AG08396 (cell line): ENCODE data around the gene PTDSS2.

ENCODE experiments used
- DNase-seq: peaks from one replicate; pipeline ENCODE4 v3.0.0; 2012; ENCODE audit warnings: low spot score, mixed read lengths

Gene PTDSS2

GRCh38 chr11:469684-470560 lies 19.8 kb downstream of the PTDSS2 start:
- DNase-seq = peak; percentile 94

DNA sequence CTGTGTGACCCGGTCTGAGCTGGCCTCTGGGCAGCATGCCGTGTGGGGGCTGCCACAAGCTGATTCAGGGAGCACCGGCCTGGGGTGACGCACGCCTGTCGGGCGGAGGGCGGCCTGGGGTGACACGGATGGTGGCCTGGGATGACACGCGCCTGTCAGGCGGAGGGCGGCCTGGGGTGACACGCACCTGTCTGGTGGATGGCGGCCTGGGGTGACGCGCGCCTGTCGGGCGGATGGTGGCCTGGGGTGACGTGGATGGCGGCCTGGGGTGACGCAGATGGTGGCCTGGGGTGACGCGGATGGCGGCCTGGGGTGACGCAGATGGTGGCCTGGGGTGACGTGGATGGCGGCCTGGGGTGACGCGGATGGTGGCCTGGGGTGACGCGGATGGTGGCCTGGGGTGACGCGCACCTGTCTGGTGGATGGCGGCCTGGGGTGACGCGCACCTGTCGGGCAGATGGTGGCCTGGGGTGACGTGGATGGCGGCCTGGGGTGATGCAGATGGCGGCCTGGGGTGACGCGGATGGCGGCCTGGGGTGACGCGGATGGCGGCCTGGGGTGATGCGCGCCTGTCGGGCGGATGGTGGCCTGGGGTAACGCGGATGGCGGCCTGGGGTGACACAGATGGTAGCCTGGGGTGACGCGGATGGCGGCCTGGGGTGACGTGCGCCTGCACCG lies 21.5 kb downstream of the PTDSS2 start:
- DNase-seq = no peak

- DNase-seq = no peak
These were observed 22.2 kb downstream of the PTDSS2 start for GRCh38 chr11:472272-472671.

GRCh38 chr11:472816-473215 lies 22.7 kb downstream of the PTDSS2 start:
- no peak for DNase-seq

DNA sequence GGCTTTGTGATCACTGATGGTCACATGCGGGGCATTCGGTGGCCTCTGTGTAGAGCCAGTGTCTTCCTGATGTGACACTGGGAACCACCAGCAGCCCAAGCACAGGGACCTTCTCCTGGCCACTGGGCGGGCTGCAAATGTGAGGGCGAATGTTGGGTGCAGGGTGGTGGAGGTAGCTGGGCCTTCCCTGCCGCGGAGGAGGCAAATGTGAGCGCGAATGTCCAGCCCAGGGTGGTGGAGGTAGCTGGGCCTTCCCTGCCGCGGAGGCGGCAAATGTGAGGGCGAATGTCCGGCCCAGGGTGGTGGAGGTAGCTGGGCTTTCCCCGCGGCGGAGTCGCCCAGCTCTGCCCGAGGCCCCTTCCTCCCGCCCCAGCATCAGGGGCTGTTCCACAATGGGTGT lies 23.3 kb downstream of the PTDSS2 start:
- DNase-seq = no peak

- DNase-seq = no peak
These were observed 24.1 kb downstream of the PTDSS2 start for GRCh38 chr11:473962-474785.

DNA sequence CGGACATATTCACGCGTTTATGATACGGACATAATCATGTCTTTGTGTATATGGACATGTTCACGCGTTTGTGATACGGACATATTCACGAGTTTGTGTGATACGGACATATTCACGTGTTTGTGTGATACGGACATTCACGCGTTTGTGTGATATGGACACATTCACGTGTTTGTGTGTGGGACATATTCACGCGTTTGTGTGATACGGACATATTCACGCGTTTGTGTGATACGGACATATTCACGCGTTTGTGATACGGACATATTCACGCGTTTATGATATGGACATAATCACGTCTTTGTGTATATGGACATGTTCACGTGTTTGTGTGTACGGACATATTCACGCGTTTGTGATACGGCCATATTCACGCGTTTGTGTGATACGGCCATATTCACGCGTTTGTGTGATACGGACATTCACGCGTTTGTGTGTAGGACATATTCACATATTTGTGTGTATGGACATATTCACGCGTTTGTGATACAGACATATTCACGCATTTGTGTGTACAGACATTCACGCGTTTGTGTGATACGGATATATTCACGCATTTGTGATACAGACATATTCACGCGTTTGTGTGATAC lies 24.9 kb downstream of the PTDSS2 start:
- DNase-seq = no peak

DNA sequence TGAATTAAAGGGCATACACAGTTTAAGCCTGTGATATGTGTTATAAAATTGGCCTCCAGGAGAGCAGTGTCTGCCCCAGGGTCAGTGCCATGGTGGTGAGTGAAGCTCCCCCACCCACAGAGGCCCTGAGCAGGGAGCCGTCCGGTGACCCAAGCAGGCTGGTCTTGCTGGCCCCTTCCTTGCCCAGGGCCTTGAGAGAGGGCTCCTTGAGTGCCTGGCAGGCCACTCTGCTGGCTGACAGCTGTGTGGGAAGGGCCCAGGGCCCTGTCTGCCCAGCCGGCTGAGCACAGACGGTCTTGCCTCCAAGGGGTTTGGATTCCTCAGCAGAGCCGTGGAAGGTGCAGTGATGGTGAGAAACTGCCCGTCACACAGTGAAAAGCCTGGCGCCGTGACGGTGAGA lies 25.9 kb downstream of the PTDSS2 start:
- no peak for DNase-seq

DNA sequence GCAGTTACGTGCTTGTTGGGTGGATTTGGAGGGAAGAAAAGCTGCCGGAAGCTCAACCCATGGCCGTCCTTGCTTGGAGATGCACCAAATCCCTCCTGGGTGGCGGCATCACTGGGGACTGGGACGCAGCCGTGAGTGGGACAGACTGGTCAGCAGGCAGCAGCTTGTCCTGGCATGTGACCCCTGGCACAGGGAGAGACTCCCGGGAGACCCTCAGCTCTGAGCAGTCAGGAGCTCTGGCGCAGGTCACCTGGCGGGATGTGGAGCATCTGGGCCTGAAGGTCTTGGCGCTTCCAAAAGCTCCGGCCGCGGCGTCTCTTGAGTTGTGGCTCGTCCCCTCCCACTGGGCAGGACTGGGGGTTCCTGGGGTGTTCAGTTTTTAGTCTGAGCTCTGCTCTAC lies 26.3 kb downstream of the PTDSS2 start:
- DNase-seq = no peak

DNA sequence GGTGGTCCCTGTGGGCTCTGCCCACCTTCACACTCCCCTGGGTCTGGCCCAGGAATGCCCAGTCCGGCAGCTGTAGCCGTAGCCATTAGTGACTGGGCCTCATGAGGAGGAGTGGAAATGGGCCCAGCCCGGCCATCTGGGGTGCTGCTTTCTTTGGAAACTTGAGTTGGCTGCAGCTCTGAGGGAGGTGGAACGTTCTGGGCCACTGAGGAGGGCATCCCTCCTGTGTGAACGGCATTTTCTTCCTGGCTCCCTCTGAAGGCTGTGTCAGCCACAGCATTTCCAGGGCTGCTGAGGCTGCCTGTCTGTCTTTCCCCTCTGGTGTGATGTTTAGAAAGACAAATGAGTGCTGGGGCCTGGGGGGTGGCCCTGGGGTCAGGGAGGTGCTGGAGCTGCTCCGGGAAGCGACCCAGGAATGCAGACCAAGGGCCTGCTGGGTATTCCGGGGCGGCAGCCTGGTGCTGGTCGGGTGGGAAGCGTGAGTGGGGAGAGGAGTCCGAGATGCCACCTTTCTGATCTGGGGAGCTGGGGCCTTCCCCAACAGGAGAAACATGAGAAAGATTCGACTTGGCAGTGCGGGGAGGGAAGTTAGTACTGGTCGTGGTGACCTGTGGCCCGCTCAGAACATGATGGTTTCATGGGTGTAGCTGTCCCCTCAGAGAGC lies 27.1 kb downstream of the PTDSS2 start:
- DNase-seq = no peak

DNA sequence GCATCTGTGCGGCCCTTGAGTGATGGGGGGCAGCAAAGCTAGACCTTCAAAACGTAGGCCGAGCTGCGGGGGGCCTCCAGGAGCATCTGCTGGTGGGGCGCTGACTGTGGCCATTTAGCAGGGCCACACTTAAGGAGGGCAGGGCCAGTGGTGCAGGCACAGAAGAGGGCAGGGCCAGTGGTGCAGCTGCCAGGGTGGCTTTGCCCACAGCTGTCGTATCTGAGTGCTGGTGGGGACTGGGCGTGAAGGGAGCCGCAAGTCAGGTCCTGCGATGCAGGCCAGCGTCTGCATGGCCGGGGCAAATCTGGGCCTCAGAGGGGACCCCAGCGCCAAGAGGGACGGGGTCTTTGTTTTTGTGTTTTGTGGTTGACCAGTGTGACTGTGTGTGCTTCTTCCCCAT lies 29.2 kb downstream of the PTDSS2 start:
- no peak for DNase-seq

- no peak for DNase-seq
These were observed 34.5 kb downstream of the PTDSS2 start for GRCh38 chr11:484616-485015.

DNA sequence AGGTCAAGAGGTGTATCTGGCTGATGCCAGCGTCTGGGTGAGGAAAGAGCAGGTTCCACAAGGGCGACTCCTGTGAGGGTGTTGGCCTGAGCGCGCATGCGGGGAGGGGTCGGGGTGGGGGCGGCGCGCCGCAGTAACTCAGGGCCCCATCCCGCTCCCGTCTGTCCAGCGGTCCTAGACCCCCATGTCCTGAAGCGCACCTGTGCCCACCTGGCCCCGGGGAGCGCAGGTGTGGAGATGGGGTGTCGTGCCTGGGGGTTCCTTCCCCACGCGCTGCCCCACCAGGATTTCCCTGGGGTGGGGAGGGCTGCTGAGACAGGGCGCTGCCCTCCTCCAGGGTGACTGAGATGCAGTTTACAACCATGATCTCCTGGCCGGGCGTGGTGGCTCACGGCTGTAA lies 36.1 kb downstream of the PTDSS2 start:
- no peak for DNase-seq

DNA sequence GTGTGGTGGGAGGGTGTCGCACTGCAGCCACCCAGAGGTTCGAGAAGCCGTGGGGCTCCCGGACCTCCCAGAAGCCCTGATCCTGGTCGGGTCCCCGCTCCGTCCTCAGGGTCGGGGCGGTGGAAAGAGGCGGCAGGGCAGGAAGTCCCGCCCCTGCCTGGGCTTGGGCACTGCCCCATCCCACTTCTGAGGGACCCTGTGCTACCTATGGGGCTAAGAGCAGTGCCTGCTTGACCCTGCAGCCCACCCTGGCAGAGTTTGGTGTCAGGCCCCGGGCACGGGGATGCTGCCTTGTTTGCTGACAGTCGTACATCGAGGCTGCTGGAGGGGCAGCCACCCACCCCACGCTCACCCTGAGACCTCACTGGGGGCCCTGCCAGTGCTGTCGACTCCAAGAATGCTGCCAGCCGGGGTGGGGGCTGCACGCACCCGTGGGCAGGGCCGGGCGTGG lies 37.5 kb downstream of the PTDSS2 start:
- DNase-seq = no peak

- DNase-seq = no peak
These were observed 38.0 kb downstream of the PTDSS2 start for GRCh38 chr11:488062-488461.

DNA sequence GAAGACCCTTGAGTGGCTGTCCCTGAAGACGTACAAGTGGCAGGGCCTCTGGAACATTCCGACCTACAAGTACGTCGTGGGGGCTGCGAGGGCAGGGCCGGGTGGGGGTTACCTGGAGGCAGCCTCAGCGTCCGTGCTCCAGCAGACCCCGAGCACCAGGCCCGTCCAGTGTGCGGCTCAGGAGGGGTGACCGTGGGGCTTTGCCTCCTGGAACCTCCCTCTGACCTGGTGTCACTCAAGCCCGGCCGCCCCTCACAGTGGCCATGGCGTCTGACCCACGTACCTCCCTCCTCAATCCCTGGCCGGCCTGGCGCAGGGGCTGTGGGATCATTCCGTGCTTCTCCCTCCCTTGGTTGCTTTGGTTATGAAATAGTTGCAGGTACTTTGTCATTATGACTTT lies 38.5 kb downstream of the PTDSS2 start:
- no peak for DNase-seq

DNA sequence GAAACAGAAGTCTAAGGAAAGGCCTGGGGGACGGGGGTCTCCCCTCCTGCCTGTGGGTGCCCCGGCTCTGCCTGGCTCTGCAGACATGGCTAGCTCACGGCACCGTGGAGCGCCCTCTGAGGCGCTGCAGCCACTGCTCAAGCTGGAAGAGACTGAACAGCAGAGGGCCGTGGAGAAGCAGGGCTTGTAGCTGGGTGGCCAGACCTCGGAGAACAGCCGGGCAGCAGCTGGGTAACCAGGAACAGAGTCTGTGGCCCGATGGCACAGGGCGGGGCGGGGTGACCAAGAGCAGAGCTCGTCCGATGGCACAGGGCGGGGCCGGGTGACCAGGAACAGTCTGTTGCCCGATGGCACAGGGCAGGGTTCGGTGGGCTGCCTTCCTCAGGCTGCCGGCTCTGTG lies 38.9 kb downstream of the PTDSS2 start:
- no peak for DNase-seq

DNA sequence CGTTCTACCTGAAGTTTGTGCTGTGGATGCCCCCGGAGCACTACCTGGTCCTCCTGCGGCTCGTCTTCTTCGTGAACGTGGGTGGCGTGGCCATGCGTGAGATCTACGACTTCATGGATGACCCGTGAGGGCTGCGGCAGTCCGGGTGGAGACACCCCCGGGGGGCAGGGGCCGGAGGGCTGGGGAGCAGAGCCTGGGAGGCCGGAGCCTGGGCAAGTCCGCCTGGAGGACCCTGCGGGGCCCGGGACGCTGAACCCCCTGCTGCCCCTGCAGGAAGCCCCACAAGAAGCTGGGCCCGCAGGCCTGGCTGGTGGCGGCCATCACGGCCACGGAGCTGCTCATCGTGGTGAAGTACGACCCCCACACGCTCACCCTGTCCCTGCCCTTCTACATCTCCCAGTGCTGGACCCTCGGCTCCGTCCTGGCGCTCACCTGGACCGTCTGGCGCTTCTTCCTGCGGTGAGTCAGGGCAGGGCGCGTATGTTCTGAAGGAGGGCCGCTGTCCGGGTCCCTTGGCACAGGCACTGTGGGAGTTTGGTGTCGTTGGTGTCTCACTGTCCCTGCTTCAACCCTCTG lies 39.6 kb downstream of the PTDSS2 start:
- DNase-seq = no peak

GRCh38 chr11:490186-490929 lies 40.3 kb downstream of the PTDSS2 start:
- no peak for DNase-seq

DNA sequence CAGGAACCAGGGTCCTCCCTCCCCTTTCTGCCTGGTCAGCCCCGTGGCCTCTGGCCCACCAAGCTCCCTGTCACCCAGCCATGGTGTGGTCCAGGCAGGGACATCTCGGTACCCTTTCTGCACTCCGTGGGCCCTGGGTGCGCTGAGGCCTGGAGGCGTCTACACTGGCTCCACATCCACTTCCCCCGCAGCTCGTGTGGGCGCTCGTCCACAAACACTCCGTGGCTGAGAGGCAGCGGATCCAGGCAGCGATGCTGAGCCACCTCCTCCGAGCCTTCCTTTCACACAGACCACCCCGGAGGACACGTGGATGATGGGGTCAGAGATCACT lies 40.8 kb downstream of the PTDSS2 start:
- DNase-seq = no peak

GRCh38 chr11:491358-491757 lies 41.3 kb downstream of the PTDSS2 start:
- DNase-seq = no peak
